Endothelial cell of umbilical vein (primary cell): ENCODE measurements around the gene MUC3A. TPM values are rescaled to one million over a fixed set of nuclear protein-coding genes. Genes with fewer than 3 reads are reported as not detected.

Experiments
- BruUV-seq: library from RNA; stranded (reverse); fragments of 400-500 nt; replicated peaks from 2 replicates; lab custom pipeline; 2021; lab: Mats Ljungman, UMichigan
- CTCF ChIA-PET: fragments of 300-600, 350-600 bp; sonication (Branson Sonifier 250); formaldehyde crosslinking; loops from one replicate; lab custom pipeline; 2021; ENCODE audit warnings: antibody characterized with exemption, inconsistent platforms; lab: Charles Lee
- POLR2A ChIA-PET: fragments of 300-600, 350-600 bp; sonication (Branson Sonifier 250); formaldehyde crosslinking; loops from one replicate; lab custom pipeline; 2021; ENCODE audit warnings: antibody characterized with exemption, inconsistent platforms; lab: Charles Lee
- DNase-seq: peaks from one replicate; pipeline ENCODE4 v3.0.0-alpha.2; 2011; ENCODE audit warnings: low read depth, low spot score
- FAIRE-seq: peaks from 2 replicates; lab custom pipeline; 2011; peaks lifted over from hg19 to GRCh38; lab: Jason Lieb, UNC
- H2AFZ ChIP-seq: 2 replicates; pipeline ENCODE4 v1.6.0; 2012; ENCODE audit warnings: low read depth, low read length, control low read depth, inconsistent platforms
- H3K27ac ChIP-seq: 2 replicates; pipeline ENCODE4 v1.5.1; 2011; ENCODE audit warnings: low read depth, mild to moderate bottlenecking, control low read depth, low read length, moderate library complexity; ENCODE audit not compliant: insufficient read depth
- H3K27me3 ChIP-seq, 2 experiments: 2 replicates each; pipeline versions ENCODE4 v1.6.0 to v1.6.1; 2011; ENCODE audit warnings: low read length in 2 of 2, mixed read lengths in 1 of 2; ENCODE audit not compliant: control insufficient read depth in 2 of 2, insufficient read depth in 2 of 2
- H3K36me3 ChIP-seq, 2 experiments: 2 replicates in 1 of 2; 3 replicates in 1 of 2; pipeline ENCODE4 v1.5.1; 2011; ENCODE audit warnings: low read length in 2 of 2, mild to moderate bottlenecking in 1 of 2, moderate library complexity in 1 of 2; ENCODE audit not compliant: control insufficient read depth in 2 of 2, insufficient read depth in 2 of 2; ENCODE audit errors: extremely low read depth in 1 of 2
- H3K4me1 ChIP-seq: 3 replicates; pipeline ENCODE4 v1.5.1; 2011; ENCODE audit warnings: mild to moderate bottlenecking, low read length; ENCODE audit not compliant: control insufficient read depth, insufficient read depth; ENCODE audit errors: extremely low read depth
- H3K4me2 ChIP-seq: 2 replicates; pipeline ENCODE4 v1.6.1; 2011; ENCODE audit warnings: low read length, control low read depth, mixed read lengths; ENCODE audit not compliant: insufficient read depth
- H3K4me3 ChIP-seq, 3 experiments: fragments of 200-600 bp in 1 of 3; sonication (generic), shearing (Covaris generic) in 1 of 3; replicated peaks in 1 of 3; 2 replicates each; pipeline ENCODE4 v1.5.1; 2011 to 2016; ENCODE audit warnings: control low read depth in 3 of 3, low read length in 3 of 3, mild to moderate bottlenecking in 2 of 3, inconsistent platforms in 1 of 3, low read depth in 1 of 3, moderate library complexity in 1 of 3; ENCODE audit not compliant: insufficient read depth in 1 of 3
- H3K79me2 ChIP-seq: 2 replicates; pipeline ENCODE4 v1.6.0; 2012; ENCODE audit warnings: low read length, inconsistent platforms; ENCODE audit not compliant: control insufficient read depth, insufficient read depth
- H3K9ac ChIP-seq: replicated peaks from 2 replicates; pipeline ENCODE3; 2011; ENCODE audit warnings: low read length, control low read depth; ENCODE audit not compliant: insufficient read depth; ENCODE audit errors: extremely low read depth
- H3K9me1 ChIP-seq: replicated peaks from 3 replicates; pipeline ENCODE4 v1.6.0; 2011; ENCODE audit warnings: mild to moderate bottlenecking, low read length; ENCODE audit not compliant: control insufficient read depth, insufficient read depth; ENCODE audit errors: extremely low read depth
- H3K9me3 ChIP-seq: replicated peaks from 2 replicates; pipeline ENCODE4 v1.5.1; 2012; ENCODE audit warnings: low read length, inconsistent platforms; ENCODE audit not compliant: control insufficient read depth, insufficient read depth
- H4K20me1 ChIP-seq: replicated peaks from 2 replicates; pipeline ENCODE3; 2011; ENCODE audit warnings: mild to moderate bottlenecking, low read length; ENCODE audit not compliant: control insufficient read depth, insufficient read depth; ENCODE audit errors: extremely low read depth
- CTCF ChIP-seq, 2 donors: IDR thresholded peaks; 1 replicate in 1 of 2; 2 replicates in 1 of 2; pipeline ENCODE4 v1.5.1; 2011; ENCODE audit warnings: low read length in 2 of 2, mild to moderate bottlenecking in 2 of 2, moderate library complexity in 2 of 2, control low read depth in 1 of 2, inconsistent platforms in 1 of 2, low read depth in 1 of 2; ENCODE audit not compliant: insufficient read depth in 1 of 2; ENCODE audit errors: extremely low read depth in 1 of 2
- EZH2 ChIP-seq: IDR thresholded peaks from 2 replicates; pipeline ENCODE4 v1.6.1; 2012; ENCODE audit warnings: borderline replicate concordance, low read depth, mild to moderate bottlenecking, moderate library complexity, low read length, inconsistent platforms; ENCODE audit not compliant: severe bottlenecking
- FOS ChIP-seq: IDR thresholded peaks from 2 replicates; pipeline ENCODE4 v1.6.1; 2011; ENCODE audit warnings: mild to moderate bottlenecking, low read length, moderate library complexity, borderline replicate concordance; ENCODE audit not compliant: insufficient read depth
- GATA2 ChIP-seq: IDR thresholded peaks from 2 replicates; pipeline ENCODE4 v1.7.0; 2011; ENCODE audit warnings: low read depth, mild to moderate bottlenecking, moderate library complexity, mixed read lengths, low read length; ENCODE audit not compliant: insufficient read length, insufficient read depth
- JUN ChIP-seq: IDR thresholded peaks from 2 replicates; pipeline ENCODE4 v1.6.1; 2011; ENCODE audit warnings: borderline replicate concordance, low read depth; ENCODE audit not compliant: insufficient read length, insufficient read depth
- MAX ChIP-seq: IDR thresholded peaks from 2 replicates; pipeline ENCODE4 v1.6.1; 2011; ENCODE audit not compliant: insufficient read depth, insufficient read length
- MYC ChIP-seq: IDR thresholded peaks from one replicate; pipeline ENCODE4 v1.6.1; 2011; ENCODE audit warnings: mild to moderate bottlenecking, low read depth, low read length
- POLR2A ChIP-seq: IDR thresholded peaks from 2 replicates; pipeline ENCODE4 v1.6.1; 2012; ENCODE audit warnings: low read depth, mild to moderate bottlenecking, control low read depth, low read length
- POLR2AphosphoS5 ChIP-seq: IDR thresholded peaks from 2 replicates; pipeline ENCODE4 v1.6.1; 2012; ENCODE audit warnings: low read depth, mild to moderate bottlenecking, control low read depth, low read length, moderate library complexity; ENCODE audit not compliant: insufficient read depth
- dilution Hi-C: fragments of 300-500 bp; cut with MboI; formaldehyde crosslinking; loops from one replicate; pipeline ENCODE4 v1.15.0; 2019; ENCODE audit warnings: low sequenced_read_pairs; ENCODE audit not compliant: extremely low pct_ligation_motif_present
- intact Hi-C: fragments of 100-400 bp; cut with micrococcal nuclease; formaldehyde crosslinking; loops from one replicate; pipeline ENCODE4 v1.10.0; 2022
- polyA plus RNA-seq, 4 experiments: library from polyadenylated mRNA; depleted of rRNA in 3 of 4; stranded (reverse) in 3 of 4; unstranded in 1 of 4; fragments of >200 nt; gene quantifications; 2 replicates each; pipeline versions ENCODE4 v1.2.1 to v1.2.3, GENCODE V29; 2011 to 2012; ENCODE audit warnings: missing spikeins in 1 of 4
- total RNA-seq: library from RNA; stranded (reverse); gene quantifications from 2 replicates; pipeline ENCODE4 v1.2.3, GENCODE V29; 2021

The MUC3A gene
- total and polyA plus RNA-seq, 2 donors (not counting 3 experiments of a cell fraction or from before 2014, with no cell fraction given), result not detected

GRCh38 chr7:100965045-100965722 is 15.8 kb downstream of the MUC3A start:
- H3K79me2 ChIP-seq, result no peaks in the 10 kb centered on the region
- no peak for FAIRE-seq
- no peak overlapping the region for H3K4me2 ChIP-seq
- H3K4me1 ChIP-seq, result peaks cover 2% of the 10 kb centered on the region
- no peak overlapping the region for H3K27ac ChIP-seq
- no peaks in the 10 kb centered on the region for H3K9me1 ChIP-seq
- H3K9ac ChIP-seq, result no peak overlapping the region
- no TSS peak for BruUV-seq
- no peak for DNase-seq
- no peaks in the 10 kb centered on the region for H4K20me1 ChIP-seq
- no peaks in the 10 kb centered on the region for H3K36me3 ChIP-seq
- dilution Hi-C loops (no loop called here), intact Hi-C loops (loop anchor here (5.0 to 10.0 kb wide), 2 partner anchors 50 to 73 kb away; no protein-coding TSS in a partner anchor)
- ChIA-PET CTCF (interaction anchor here (0.9 to 1.3 kb wide), 6 partner anchors 7 to 112 kb away, joined by 3 to 20 read pairs (median 5); no protein-coding TSS in a partner anchor), POLR2A (no interaction called here)
- H2AFZ ChIP-seq, result no peak overlapping the region
- no peak overlapping the region for H3K4me3 ChIP-seq
- H3K9me3 ChIP-seq, result no peaks in the 10 kb centered on the region
- H3K27me3 ChIP-seq, result peaks cover 22 to 28% of the 10 kb centered on the region in 2 experiments
- TF ChIP-seq EZH2, result no peak
- TF ChIP-seq MYC, result no peak
- TF ChIP-seq JUN, result no peak
- TF ChIP-seq GATA2, result no peak
- no peak for TF ChIP-seq MAX
- TF ChIP-seq POLR2A, result no peak
- TF ChIP-seq FOS, result no peak
- TF ChIP-seq CTCF (IDR thresholded peaks at IDR 0.05; ENCODE audit: extremely low read depth in 1 of 2, insufficient read depth in 1 of 2, low read depth in 1 of 2, low read length in 2 of 2), result no peak
- TF ChIP-seq POLR2AphosphoS5, result no peak
